ENCODE results near the gene SAFB. TPM values are rescaled to one million over a fixed set of nuclear protein-coding genes. Genes with fewer than 3 reads are reported as not detected.
A peak's percentile ranks its signal among the peaks of the same experiment; 100 is the strongest.

The SAFB gene
- total RNA-seq, 2 donors from 2014 or later: 130 to 153 TPM

GRCh38 chr19:5680084-5680436 is 57.2 kb downstream of the SAFB start:
- Histone ChIP-seq H3K4me3 (ENCODE audit: low read length) (peak overlapping the region; percentile 93), H3K4me1 (ENCODE audit: control insufficient read depth, insufficient read depth, low read length) (no peaks in the 10 kb centered on the region), H3K9me3 (ENCODE audit: control insufficient read depth, low read length) (no peaks in the 10 kb centered on the region), H3K27me3 (ENCODE audit: control insufficient read depth, insufficient read depth, low read length, poor library complexity, severe bottlenecking) (no peaks in the 10 kb centered on the region), H3K9ac (ENCODE audit: extremely low read depth, low read length, poor library complexity, severe bottlenecking) (peak overlapping the region; percentile 80), H3K27ac (ENCODE audit: low read depth, low read length) (no peak overlapping the region), H3K36me3 (ENCODE audit: control insufficient read depth, insufficient read depth, low read length) (peaks cover 6% of the 10 kb centered on the region)
- H3K27me3 Mint-ChIP-seq (ENCODE audit: insufficient read depth): peaks cover 10% of the 10 kb centered on the region
- peaks cover 13% of the 10 kb centered on the region for H3K4me1 Mint-ChIP-seq
- no peaks in the 10 kb centered on the region for H3K36me3 Mint-ChIP-seq (ENCODE audit: low read depth)
- H3K9me3 Mint-ChIP-seq: no peaks in the 10 kb centered on the region
- H3K4me3 Mint-ChIP-seq: peak overlapping the region; percentile 95
- 0 to 2% methylated on average over 12 to 23 of the region's 23 CpGs for WGBS, 2 experiments (ENCODE audit: insufficient coverage in 1 of 2, insufficient read length in 1 of 2)
- H3K27ac Mint-ChIP-seq: peak overlapping the region; percentile 98
- DNase-seq: no peak
- TF ChIP-seq CTCF (conservative IDR thresholded peaks at IDR 0.05): no peak

- Mint-ChIP-seq H3K4me3 (peak within 1 kb of the TSS; percentile 95), H3K4me1 (peaks cover 8% of the 10 kb centered on the region), H3K9me3 (no peaks in the 10 kb centered on the region), H3K27ac (peak within 1 kb of the TSS; percentile 98), H3K27me3 (ENCODE audit: insufficient read depth) (peaks cover 10% of the 10 kb centered on the region), H3K36me3 (ENCODE audit: low read depth) (no peaks in the 10 kb centered on the region)
- peak within 1 kb of the TSS; percentile 80 for H3K9ac ChIP-seq (ENCODE audit: extremely low read depth, low read length, poor library complexity, severe bottlenecking)
- no peaks in the 10 kb centered on the region for H3K4me1 ChIP-seq (ENCODE audit: control insufficient read depth, insufficient read depth, low read length)
- WGBS, 2 experiments (ENCODE audit: insufficient coverage in 1 of 2, insufficient read length in 1 of 2): 2 to 6% methylated on average over 38 to 94 of the region's 94 CpGs
- H3K4me3 ChIP-seq (ENCODE audit: low read length): peak within 1 kb of the TSS; percentile 93
- H3K27ac ChIP-seq (ENCODE audit: low read depth, low read length): peak within 1 kb of the TSS; percentile 88
- peak; percentile 99 for DNase-seq
- H3K9me3 ChIP-seq (ENCODE audit: control insufficient read depth, low read length): no peaks in the 10 kb centered on the region
- TF ChIP-seq CTCF (conservative IDR thresholded peaks at IDR 0.05): no peak
- no peaks in the 10 kb centered on the region for H3K27me3 ChIP-seq (ENCODE audit: control insufficient read depth, insufficient read depth, low read length, poor library complexity, severe bottlenecking)
- H3K36me3 ChIP-seq (ENCODE audit: control insufficient read depth, insufficient read depth, low read length): peaks cover 6% of the 10 kb centered on the region
These were observed 57.8 kb downstream of the SAFB start, which contains the start of the genes HSD11B1L and MICOS13 for GRCh38 chr19:5680437-5681368. HSD11B1L (plus strand) TSS chr19:5681027; CDS start chr19:5684833, 3,806 bp downstream. MICOS13 (minus strand) TSS chr19:5680516; CDS start chr19:5680486, 30 bp downstream.

GRCh38 chr19:5681391-5682106 is 58.7 kb downstream of the SAFB start:
- Mint-ChIP-seq H3K36me3 (ENCODE audit: low read depth) (no peaks in the 10 kb centered on the region), H3K9me3 (no peaks in the 10 kb centered on the region), H3K4me3 (peak overlapping the region; percentile 95), H3K4me1 (peaks cover 8% of the 10 kb centered on the region), H3K27me3 (ENCODE audit: insufficient read depth) (peaks cover 10% of the 10 kb centered on the region), H3K27ac (no peak overlapping the region)
- H3K27me3 ChIP-seq (ENCODE audit: control insufficient read depth, insufficient read depth, low read length, poor library complexity, severe bottlenecking): no peaks in the 10 kb centered on the region
- peaks cover 6% of the 10 kb centered on the region for H3K36me3 ChIP-seq (ENCODE audit: control insufficient read depth, insufficient read depth, low read length)
- TF ChIP-seq CTCF (conservative IDR thresholded peaks at IDR 0.05): no peak
- peak overlapping the region; percentile 34 for H3K9ac ChIP-seq (ENCODE audit: extremely low read depth, low read length, poor library complexity, severe bottlenecking)
- peak overlapping the region; percentile 93 for H3K4me3 ChIP-seq (ENCODE audit: low read length)
- WGBS, 2 experiments (ENCODE audit: insufficient coverage in 1 of 2, insufficient read length in 1 of 2): 75 to 76% methylated on average over 14 to 17 of the region's 17 CpGs
- H3K4me1 ChIP-seq (ENCODE audit: control insufficient read depth, insufficient read depth, low read length): no peaks in the 10 kb centered on the region
- no peak overlapping the region for H3K27ac ChIP-seq (ENCODE audit: low read depth, low read length)
- H3K9me3 ChIP-seq (ENCODE audit: control insufficient read depth, low read length): no peaks in the 10 kb centered on the region
- DNase-seq: peak; percentile 45
